Suprapubic skin (tissue), 4 donors: ENCODE results near the gene ZNF460.

Experiments
- POLR2A ChIP-seq, 2 donors: fragments of 450-650 bp; IDR thresholded peaks; one replicate each; pipeline ENCODE4 v1.6.1; 2017; ENCODE audit warnings: antibody characterized with exemption in 2 of 2, mild to moderate bottlenecking in 2 of 2, moderate library complexity in 2 of 2
- POLR2AphosphoS5 ChIP-seq, 3 donors: sonication (generic); formaldehyde crosslinking; IDR thresholded peaks; one replicate each; pipeline ENCODE4 v1.6.1; 2017; ENCODE audit warnings: antibody characterized with exemption in 3 of 3
- TF ChIP-seq, protein P1 (sequence below), 2 donors: fragments of 200-600 bp in 1 of 2; fragments of 450-650 bp in 1 of 2; sonication (generic) in 1 of 2; IDR thresholded peaks; one replicate each; pipeline ENCODE4 v1.5.1; 2016 to 2019; ENCODE audit warnings: antibody characterized with exemption in 2 of 2, mild to moderate bottlenecking in 1 of 2, moderate library complexity in 1 of 2

DNA sequence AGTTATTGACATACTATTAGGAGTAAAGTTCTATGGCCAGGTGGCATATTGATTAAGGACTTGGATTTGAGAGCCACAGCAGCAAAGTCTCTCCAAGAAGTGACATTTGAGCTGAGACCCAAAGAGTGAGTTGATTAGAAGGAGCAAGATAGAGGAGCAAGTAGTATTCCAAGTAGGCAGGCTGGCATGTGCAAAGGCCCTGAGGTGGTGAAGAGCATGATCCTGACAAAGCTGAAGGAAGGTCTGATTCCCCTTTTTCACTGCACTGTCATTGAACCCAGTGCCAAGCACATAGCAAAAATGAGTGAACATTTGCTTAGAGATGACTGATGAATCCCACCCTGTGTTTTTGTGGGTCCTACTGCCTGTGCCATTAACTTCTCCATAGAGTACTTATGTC, 44.7 kb downstream of the ZNF460 start:
- TF ChIP-seq, protein P1, sequence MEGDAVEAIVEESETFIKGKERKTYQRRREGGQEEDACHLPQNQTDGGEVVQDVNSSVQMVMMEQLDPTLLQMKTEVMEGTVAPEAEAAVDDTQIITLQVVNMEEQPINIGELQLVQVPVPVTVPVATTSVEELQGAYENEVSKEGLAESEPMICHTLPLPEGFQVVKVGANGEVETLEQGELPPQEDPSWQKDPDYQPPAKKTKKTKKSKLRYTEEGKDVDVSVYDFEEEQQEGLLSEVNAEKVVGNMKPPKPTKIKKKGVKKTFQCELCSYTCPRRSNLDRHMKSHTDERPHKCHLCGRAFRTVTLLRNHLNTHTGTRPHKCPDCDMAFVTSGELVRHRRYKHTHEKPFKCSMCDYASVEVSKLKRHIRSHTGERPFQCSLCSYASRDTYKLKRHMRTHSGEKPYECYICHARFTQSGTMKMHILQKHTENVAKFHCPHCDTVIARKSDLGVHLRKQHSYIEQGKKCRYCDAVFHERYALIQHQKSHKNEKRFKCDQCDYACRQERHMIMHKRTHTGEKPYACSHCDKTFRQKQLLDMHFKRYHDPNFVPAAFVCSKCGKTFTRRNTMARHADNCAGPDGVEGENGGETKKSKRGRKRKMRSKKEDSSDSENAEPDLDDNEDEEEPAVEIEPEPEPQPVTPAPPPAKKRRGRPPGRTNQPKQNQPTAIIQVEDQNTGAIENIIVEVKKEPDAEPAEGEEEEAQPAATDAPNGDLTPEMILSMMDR (IDR thresholded peaks at IDR 0.05), result no peak
- TF ChIP-seq POLR2AphosphoS5 (IDR thresholded peaks at IDR 0.05) (no peak), POLR2A (IDR thresholded peaks at IDR 0.05) (no peak)
